GM06990 (cell line): Measurements from ENCODE around the gene SCUBE2.
A peak's percentile ranks its signal among the peaks of the same experiment; 100 is the strongest.
"Not testable (repeated sequence)": the region's sequence is repeated elsewhere in the genome, so short reads cannot be mapped to it uniquely, and the experiment has no call there.

ENCODE experiments used
- DNase-seq: peaks from one replicate; pipeline ENCODE4 v3.0.0-alpha.2; 2011; ENCODE audit not compliant: insufficient read length; ENCODE audit errors: extremely low read depth
- H3K27me3 ChIP-seq: replicated peaks from 2 replicates; pipeline ENCODE4 v1.6.0; 2011; ENCODE audit warnings: low read length; ENCODE audit not compliant: control insufficient read depth, insufficient read depth
- H3K36me3 ChIP-seq: 2 replicates; pipeline ENCODE4 v1.5.1; 2011; ENCODE audit warnings: low read length; ENCODE audit not compliant: control insufficient read depth, insufficient read depth
- H3K4me3 ChIP-seq: replicated peaks from 2 replicates; pipeline ENCODE4 v1.5.1; 2011; ENCODE audit warnings: low read depth, mild to moderate bottlenecking, control low read depth, low read length
- TF ChIP-seq, protein P1 (sequence below): IDR thresholded peaks from 2 replicates; pipeline ENCODE4 v1.5.1; 2011; ENCODE audit warnings: low read length, control low read depth, mild to moderate bottlenecking, inconsistent platforms; ENCODE audit not compliant: insufficient read depth, poor library complexity, severe bottlenecking

The SCUBE2 gene

GRCh38 chr11:9099617-9100016 is 8.2 kb upstream of the SCUBE2 start:
- no peak for DNase-seq
- TF ChIP-seq, protein P1, sequence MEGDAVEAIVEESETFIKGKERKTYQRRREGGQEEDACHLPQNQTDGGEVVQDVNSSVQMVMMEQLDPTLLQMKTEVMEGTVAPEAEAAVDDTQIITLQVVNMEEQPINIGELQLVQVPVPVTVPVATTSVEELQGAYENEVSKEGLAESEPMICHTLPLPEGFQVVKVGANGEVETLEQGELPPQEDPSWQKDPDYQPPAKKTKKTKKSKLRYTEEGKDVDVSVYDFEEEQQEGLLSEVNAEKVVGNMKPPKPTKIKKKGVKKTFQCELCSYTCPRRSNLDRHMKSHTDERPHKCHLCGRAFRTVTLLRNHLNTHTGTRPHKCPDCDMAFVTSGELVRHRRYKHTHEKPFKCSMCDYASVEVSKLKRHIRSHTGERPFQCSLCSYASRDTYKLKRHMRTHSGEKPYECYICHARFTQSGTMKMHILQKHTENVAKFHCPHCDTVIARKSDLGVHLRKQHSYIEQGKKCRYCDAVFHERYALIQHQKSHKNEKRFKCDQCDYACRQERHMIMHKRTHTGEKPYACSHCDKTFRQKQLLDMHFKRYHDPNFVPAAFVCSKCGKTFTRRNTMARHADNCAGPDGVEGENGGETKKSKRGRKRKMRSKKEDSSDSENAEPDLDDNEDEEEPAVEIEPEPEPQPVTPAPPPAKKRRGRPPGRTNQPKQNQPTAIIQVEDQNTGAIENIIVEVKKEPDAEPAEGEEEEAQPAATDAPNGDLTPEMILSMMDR = no peak
- Histone ChIP-seq H3K27me3 (no peaks in the 10 kb centered on the region), H3K36me3 (no peaks in the 10 kb centered on the region), H3K4me3 (no peak overlapping the region)

GRCh38 chr11:9098455-9098854 is 7.1 kb upstream of the SCUBE2 start:
- not testable (repeated sequence) for H3K27me3 ChIP-seq, H3K36me3 ChIP-seq, H3K4me3 ChIP-seq, DNase-seq

DNA sequence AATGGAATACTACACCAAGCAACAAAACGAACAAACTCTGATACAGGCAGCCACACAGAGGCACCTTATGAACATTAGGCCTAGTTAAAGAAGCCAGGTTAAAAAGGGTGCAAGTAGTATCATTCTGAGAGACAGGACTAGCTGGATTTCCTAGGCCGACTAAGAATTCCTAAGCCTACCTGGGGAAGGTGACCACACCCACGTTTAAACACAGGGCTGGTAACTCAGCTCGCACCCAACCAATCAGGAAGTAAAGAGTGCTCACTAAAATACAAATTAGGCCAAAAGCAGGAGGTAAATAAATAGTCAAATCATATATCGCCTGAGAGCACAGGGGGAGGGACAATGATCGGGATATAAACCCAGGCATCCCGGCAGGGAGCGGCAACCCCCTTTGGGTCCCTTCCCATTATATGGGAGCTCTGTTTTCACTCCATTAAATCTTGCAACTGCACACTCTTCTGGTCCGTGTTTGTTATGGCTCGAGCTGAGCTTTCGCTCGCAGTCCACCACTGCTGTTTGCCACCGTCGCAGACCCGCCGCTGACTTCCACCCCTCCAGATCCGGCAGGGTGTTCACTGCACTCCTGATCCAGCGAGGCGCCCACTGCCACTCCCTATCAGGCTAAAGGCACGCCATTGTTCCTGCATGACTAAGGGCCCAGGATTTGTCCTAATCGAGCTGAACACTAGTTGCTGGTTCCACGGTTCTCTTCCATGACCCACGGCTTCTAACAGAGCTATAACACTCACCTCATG is 6.0 kb upstream of the SCUBE2 start:
- DNase-seq, H3K4me3 ChIP-seq, H3K27me3 ChIP-seq, H3K36me3 ChIP-seq: not testable (repeated sequence)

GRCh38 chr11:9096427-9096826 is 5.0 kb upstream of the SCUBE2 start:
- Histone ChIP-seq H3K27me3 (peaks cover 1% of the 10 kb centered on the region; the same call in 1 of the 2 replicates), H3K4me3 (no peak overlapping the region), H3K36me3 (no peaks in the 10 kb centered on the region)
- DNase-seq = no peak
- TF ChIP-seq, protein P1 = no peak

DNA sequence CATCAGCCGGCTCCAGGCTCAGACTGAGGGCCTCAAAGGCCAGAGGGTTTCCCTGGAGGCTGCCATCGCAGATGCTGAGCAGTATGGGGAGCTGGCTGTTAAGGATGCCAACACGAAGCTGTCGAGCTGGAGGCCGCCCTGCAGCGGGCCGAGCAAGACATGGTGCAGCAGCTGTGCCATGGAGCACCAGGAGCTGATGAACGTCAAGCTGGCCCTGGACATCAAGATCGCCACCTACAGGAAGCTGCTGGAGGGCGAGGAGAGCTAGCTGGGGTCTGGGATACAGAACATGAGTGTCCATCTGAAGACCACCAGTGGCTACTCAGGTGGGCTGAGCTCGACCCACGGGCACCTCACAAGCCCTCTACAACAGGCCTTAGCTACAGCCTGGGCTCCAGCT is 4.0 kb upstream of the SCUBE2 start:
- TF ChIP-seq, protein P1 = peak; percentile 47
- Histone ChIP-seq H3K4me3 (no peak overlapping the region), H3K27me3 (peaks cover 1% of the 10 kb centered on the region; the same call in 1 of the 2 replicates), H3K36me3 (no peaks in the 10 kb centered on the region)
- no peak for DNase-seq

- H3K27me3 ChIP-seq = peaks cover 1% of the 10 kb centered on the region; the same call in 1 of the 2 replicates
- TF ChIP-seq, protein P1 = no peak
- no peak for DNase-seq
- no peaks in the 10 kb centered on the region for H3K36me3 ChIP-seq
- no peak overlapping the region for H3K4me3 ChIP-seq
Measured at GRCh38 chr11:9094420-9094819, 3.0 kb upstream of the SCUBE2 start.
